ENCODE results near the gene ADCY2. TPM values are rescaled to one million over a fixed set of nuclear protein-coding genes. Genes with fewer than 3 reads are reported as not detected.

The ADCY2 gene
- total RNA-seq, result not detected

DNA sequence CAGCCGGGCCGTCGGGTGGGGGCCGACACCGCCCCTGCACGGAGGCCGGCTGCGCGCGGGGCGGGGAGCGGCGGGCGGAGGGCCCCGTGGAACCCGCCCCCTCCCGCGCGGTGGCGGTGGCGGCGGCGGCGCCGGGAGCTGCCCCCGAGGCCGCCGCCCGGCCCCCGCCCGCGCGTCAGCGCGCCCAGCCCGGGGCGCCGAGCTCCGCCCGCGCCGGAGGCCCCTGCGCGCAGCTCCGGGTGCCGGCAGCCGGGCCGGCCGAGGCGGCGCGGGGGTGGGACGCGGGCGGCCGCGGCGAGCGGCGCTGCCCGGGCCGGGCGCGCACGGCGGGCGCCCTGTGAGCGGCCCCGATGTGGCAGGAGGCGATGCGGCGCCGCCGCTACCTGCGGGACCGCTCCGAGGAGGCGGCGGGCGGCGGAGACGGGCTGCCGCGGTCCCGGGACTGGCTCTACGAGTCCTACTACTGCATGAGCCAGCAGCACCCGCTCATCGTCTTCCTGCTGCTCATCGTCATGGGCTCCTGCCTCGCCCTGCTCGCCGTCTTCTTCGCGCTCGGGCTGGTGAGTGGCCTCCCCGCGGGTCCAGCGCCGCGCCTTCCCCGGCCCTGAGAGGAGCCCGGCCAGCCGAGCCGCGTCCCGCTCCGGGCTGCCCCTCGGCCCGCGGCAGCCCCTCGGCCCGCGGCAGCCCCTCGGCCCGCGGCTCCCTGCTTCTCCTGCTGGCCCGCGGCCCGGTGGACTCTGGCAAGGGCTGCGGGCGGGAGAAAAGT is at the start of gene ADCY2:
TSS of gene ADCY2 (plus strand) at position 192 of the 766 bp plus-strand sequence. CDS start at position 351, 159 bp downstream.

DNA sequence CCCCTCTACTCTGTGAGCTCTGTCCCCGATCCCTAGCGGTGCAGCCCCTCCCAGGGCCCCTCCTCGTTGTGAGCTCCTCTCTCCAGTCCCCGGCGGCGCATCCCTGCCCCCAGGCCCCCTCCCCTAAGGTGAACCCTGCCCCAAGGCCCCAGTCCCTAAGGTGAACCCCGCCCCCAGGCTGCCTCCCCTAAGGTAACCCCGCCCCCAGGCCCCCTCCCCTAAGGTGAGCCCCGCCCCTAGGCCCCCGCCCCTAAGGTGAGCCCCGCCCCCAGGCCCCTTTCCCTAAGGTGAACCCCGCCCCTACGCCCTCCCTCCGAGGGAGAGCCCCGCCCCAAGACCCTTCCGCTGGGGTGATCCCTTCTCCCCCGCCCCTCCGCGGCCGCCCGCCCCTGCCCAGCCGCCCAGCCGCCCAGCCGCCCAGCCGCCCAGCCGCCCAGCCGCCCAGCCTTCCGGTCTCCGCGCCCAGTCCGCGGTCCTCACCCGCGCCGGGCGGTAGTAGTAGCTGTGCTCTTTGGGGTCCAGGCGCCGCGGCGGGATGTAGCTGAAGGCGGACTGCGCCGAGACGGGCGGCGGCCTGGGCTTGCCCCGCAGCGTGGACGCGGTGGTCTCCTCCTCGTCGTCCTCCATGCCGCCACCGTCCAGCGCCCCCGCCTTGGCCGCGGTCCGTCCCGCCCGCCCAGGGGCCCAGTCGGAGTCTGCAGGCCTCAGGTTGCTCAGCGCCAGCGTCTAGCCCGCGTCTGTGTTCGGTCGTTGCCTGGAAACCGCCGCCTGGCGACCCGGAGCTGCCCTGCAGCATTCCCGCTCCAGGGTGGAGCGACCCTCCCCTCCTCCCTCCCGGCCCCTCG is 454.7 kb downstream of the ADCY2 start, which contains the start of gene CFAP90:
TSS of gene CFAP90 (minus strand) at position 739 of the 845 bp plus-strand sequence. CDS start at position 627, 112 bp downstream.

DNA sequence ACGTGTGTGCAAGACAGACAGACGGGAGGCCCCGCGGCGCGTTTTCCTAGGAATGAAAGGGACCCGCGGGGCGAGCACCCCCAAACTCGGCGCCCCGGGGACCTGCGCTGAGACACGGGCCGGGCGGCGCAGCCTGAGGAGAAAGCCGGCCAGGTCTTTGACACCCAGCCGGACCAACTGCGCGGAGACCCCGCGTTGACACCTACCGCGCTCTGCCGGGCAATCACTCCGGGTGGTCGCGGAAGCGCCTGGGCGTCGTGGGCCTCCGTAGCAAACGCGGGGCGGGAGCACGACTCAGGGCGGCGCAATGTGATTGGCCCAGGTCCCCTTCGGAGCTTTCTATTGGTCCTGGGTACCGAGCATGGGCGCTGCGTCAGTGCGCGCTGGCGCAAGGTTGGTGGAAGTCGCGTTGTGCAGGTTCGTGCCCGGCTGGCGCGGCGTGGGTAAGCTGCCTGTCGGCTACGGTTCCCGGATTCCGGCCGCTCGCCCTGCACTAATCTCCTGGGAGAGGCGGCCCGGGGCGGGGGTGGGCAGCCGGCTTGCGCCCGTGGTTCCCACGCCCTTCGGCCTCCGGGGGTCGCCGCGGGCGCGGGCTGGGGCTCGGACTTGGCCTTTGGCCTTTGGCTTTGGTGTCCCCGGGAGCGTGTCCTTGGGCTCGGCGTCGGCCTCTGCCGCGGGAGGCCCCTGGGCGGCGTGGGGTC is 473.0 kb downstream of the ADCY2 start, which contains the start of the genes FASTKD3 and MTRR:
TSS of gene FASTKD3 (minus strand) at position 259 of the 701 bp plus-strand sequence. CDS start 948 bp downstream, outside the sequence.
TSS of gene MTRR (plus strand) at position 376 of the 701 bp plus-strand sequence. CDS start 1,647 bp downstream, outside the sequence.

Measured in activated naive CD4-positive, alpha-beta T cell treated with anti-CD3 and anti-CD28 coated beads, Interleukin-2, amount 10 ng/mL, durations not matched to agents 5 hours and 36 hours (primary cell).